Ascending aorta (tissue), 2 donors: Measurements from ENCODE around the gene DAG1. TPM values are rescaled to one million over a fixed set of nuclear protein-coding genes. Genes with fewer than 3 reads are reported as not detected.

Experiments used
- DNase-seq, 2 donors: peaks; one replicate each; pipeline ENCODE4 v3.0.0-alpha.2; 2019; ENCODE audit warnings: low spot score in 2 of 2
- H3K27ac ChIP-seq, 2 donors: fragments of 200-600 bp; sonication (generic); one replicate each; pipeline ENCODE4 v1.5.1; 2016 to 2017; ENCODE audit warnings: mild to moderate bottlenecking in 1 of 2
- H3K27me3 ChIP-seq: fragments of 200-600 bp; sonication (generic); one replicate; pipeline ENCODE4 v1.5.1; 2017
- H3K36me3 ChIP-seq, 2 donors: fragments of 200-600 bp; sonication (generic); one replicate each; pipeline ENCODE4 v1.5.1; 2016
- H3K4me1 ChIP-seq, 2 donors: fragments of 200-600 bp; sonication (generic); one replicate each; pipeline ENCODE4 v1.5.1; 2016 to 2017; ENCODE audit warnings: mild to moderate bottlenecking in 1 of 2
- H3K4me3 ChIP-seq, 2 donors: fragments of 200-600 bp; sonication (generic); one replicate each; pipeline ENCODE4 v1.5.1; 2016 to 2017; ENCODE audit warnings: mild to moderate bottlenecking in 1 of 2
- H3K9me3 ChIP-seq, 2 donors: fragments of 200-600 bp; sonication (generic); one replicate each; pipeline ENCODE4 v1.5.1; 2016
- CTCF ChIP-seq, 3 experiments: fragments of 200-600 bp in 2 of 3; fragments of 450-650 bp in 1 of 3; sonication (generic) in 2 of 3; IDR thresholded peaks; one replicate each; pipeline ENCODE4 v1.5.1; 2016 to 2019; ENCODE audit warnings: antibody characterized with exemption in 3 of 3, mild to moderate bottlenecking in 1 of 3, moderate library complexity in 1 of 3
- intact Hi-C: fragments of 100-400 bp; cut with DNase I; formaldehyde crosslinking; loops from one replicate; pipeline ENCODE4 v1.15.1; 2023
- total RNA-seq: library from RNA; depleted of rRNA; stranded (reverse); fragments of >200 nt; gene quantifications from one replicate; pipeline ENCODE4 v1.1.0, GENCODE V29; 2016

DAG1 gene
- total RNA-seq, 1 donor from 2014 or later: 57.9 TPM

GRCh38 chr3:49530231-49530630 is 60.2 kb downstream of the DAG1 start:
- TF ChIP-seq CTCF (IDR thresholded peaks at IDR 0.05): no peak
- no peak for DNase-seq
- no peak overlapping the region for H3K27ac ChIP-seq
- no peaks in the 10 kb centered on the region for H3K4me1 ChIP-seq
- no peak overlapping the region for H3K4me3 ChIP-seq
- H3K9me3 ChIP-seq: no peaks in the 10 kb centered on the region
- no peaks in the 10 kb centered on the region for H3K27me3 ChIP-seq
- H3K36me3 ChIP-seq: peaks cover 33 to 38% of the 10 kb centered on the region in 2 donors
- intact Hi-C loops: no loop called here

- DNase-seq: no peak
- Histone ChIP-seq H3K9me3 (no peaks in the 10 kb centered on the region), H3K36me3 (peaks cover 33 to 38% of the 10 kb centered on the region in 2 donors), H3K27me3 (no peaks in the 10 kb centered on the region), H3K27ac (no peak overlapping the region), H3K4me1 (no peaks in the 10 kb centered on the region), H3K4me3 (no peak overlapping the region)
- no peak for TF ChIP-seq CTCF (IDR thresholded peaks at IDR 0.05)
- intact Hi-C loops: no loop called here
Measured at GRCh38 chr3:49530701-49531100, 60.6 kb downstream of the DAG1 start.

- Histone ChIP-seq H3K36me3 (peaks cover 33 to 38% of the 10 kb centered on the region in 2 donors), H3K4me3 (no peak overlapping the region), H3K4me1 (no peaks in the 10 kb centered on the region), H3K9me3 (no peaks in the 10 kb centered on the region), H3K27ac (no peak overlapping the region), H3K27me3 (no peaks in the 10 kb centered on the region)
- TF ChIP-seq CTCF (IDR thresholded peaks at IDR 0.05): no peak
- intact Hi-C loops: no loop called here
- DNase-seq: no peak
Measured at GRCh38 chr3:49531218-49531617, 61.2 kb downstream of the DAG1 start.

- Histone ChIP-seq H3K27me3 (no peaks in the 10 kb centered on the region), H3K4me3 (no peak overlapping the region), H3K36me3 (peaks cover 33 to 38% of the 10 kb centered on the region in 2 donors), H3K9me3 (no peaks in the 10 kb centered on the region), H3K27ac (no peak overlapping the region), H3K4me1 (no peaks in the 10 kb centered on the region)
- TF ChIP-seq CTCF (IDR thresholded peaks at IDR 0.05): no peak
- no peak for DNase-seq
- intact Hi-C loops: no loop called here
Measured at GRCh38 chr3:49531715-49532114, 61.6 kb downstream of the DAG1 start.

GRCh38 chr3:49533031-49533430 is 63.0 kb downstream of the DAG1 start:
- Histone ChIP-seq H3K4me3 (no peak overlapping the region), H3K27ac (no peak overlapping the region), H3K36me3 (peaks cover 33 to 38% of the 10 kb centered on the region in 2 donors), H3K4me1 (no peaks in the 10 kb centered on the region), H3K27me3 (no peaks in the 10 kb centered on the region), H3K9me3 (no peaks in the 10 kb centered on the region)
- no peak for TF ChIP-seq CTCF (IDR thresholded peaks at IDR 0.05)
- DNase-seq: no peak
- intact Hi-C loops: no loop called here
